Heart left ventricle (tissue), 16 donors: Measurements from ENCODE around the gene PCNX1. TPM values are rescaled to one million over a fixed set of nuclear protein-coding genes. Genes with fewer than 3 reads are reported as not detected.
A peak's percentile ranks its signal among the peaks of the same experiment; 100 is the strongest.

ENCODE experiments used
- ATAC-seq, 4 donors: fragments of 200-7000 bp; cut with Tn5 transposase; one replicate each; pipeline ENCODE4 v1.9.1; 2020 to 2022; ENCODE audit warnings: moderate library complexity in 4 of 4, mild to moderate bottlenecking in 3 of 4, moderate number of reproducible peaks in 1 of 4
- DNase-seq, 5 donors: peaks; one replicate each; pipeline ENCODE4 v3.0.0-alpha.2; 2020
- H3K27ac ChIP-seq, 12 donors: fragments of 200-600 bp; sonication (generic) in 4 of 12; one replicate each; pipeline versions ENCODE4 v1.5.0 to v1.8.0; 2016 to 2022; ENCODE audit warnings: mild to moderate bottlenecking in 2 of 12
- H3K27me3 ChIP-seq, 9 donors: fragments of 200-600 bp; sonication (generic) in 2 of 9; one replicate each; pipeline versions ENCODE4 v1.5.1 to v1.8.0; 2016 to 2022; ENCODE audit warnings: mild to moderate bottlenecking in 3 of 9
- H3K36me3 ChIP-seq, 9 donors: fragments of 200-600 bp; sonication (generic) in 2 of 9; one replicate each; pipeline versions ENCODE4 v1.5.0 to v1.8.0; 2018 to 2022; ENCODE audit warnings: mild to moderate bottlenecking in 2 of 9
- H3K4me1 ChIP-seq, 12 donors: fragments of 200-600 bp; sonication (generic) in 4 of 12; one replicate each; pipeline versions ENCODE4 v1.5.0 to v1.8.0; 2016 to 2022; ENCODE audit warnings: mild to moderate bottlenecking in 3 of 12
- H3K4me3 ChIP-seq, 12 donors: fragments of 200-600 bp; sonication (generic) in 4 of 12; one replicate each; pipeline versions ENCODE4 v1.5.0 to v1.8.0; 2017 to 2022; ENCODE audit warnings: mild to moderate bottlenecking in 9 of 12, moderate library complexity in 4 of 12
- H3K9me3 ChIP-seq, 12 donors: fragments of 200-600 bp; sonication (generic) in 4 of 12; one replicate each; pipeline versions ENCODE4 v1.5.0 to v1.8.0; 2016 to 2022; ENCODE audit warnings: mild to moderate bottlenecking in 1 of 12
- POLR2A ChIP-seq, 2 donors: fragments of 450-650 bp; IDR thresholded peaks; one replicate each; pipeline ENCODE4 v1.6.1; 2017; ENCODE audit warnings: antibody characterized with exemption in 2 of 2, mild to moderate bottlenecking in 2 of 2, moderate library complexity in 2 of 2
- WGBS, 4 donors: extraction: QIAGEN DNeasy Blood & Tissue Kit in 2 of 4; methylation state at CpG; one replicate each; pipeline versions ENCODE4 v1.1.5 to v1.1.7; 2013 to 2018; 5-methylcytosine and 5-hydroxymethylcytosine counted together
- intact Hi-C, 10 donors: fragments of 100-400 bp; cut with DNase I; formaldehyde crosslinking; loops; one replicate each; pipeline versions ENCODE4 v1.11.1 to v1.14.2; 2022
- polyA plus RNA-seq, 2 donors: library from polyadenylated mRNA; stranded (reverse); fragments of 200-250 nt; gene quantifications; one replicate each; pipeline ENCODE4 v1.2.3, GENCODE V29; 2013
- total RNA-seq, 9 donors: library from RNA; depleted of rRNA in 2 of 9; stranded (reverse); fragments of >200 nt in 2 of 9; fragmentation: NEBNext Ultra II Directional in 3 of 9; extraction: Animal tissue kit (Norgen Biotek cat#: 25700) in 3 of 9; gene quantifications; one replicate each; pipeline versions ENCODE4 v1.1.0 to v1.2.4, GENCODE V29; 2016 to 2023
- TF ChIP-seq, protein P1 (sequence below), 12 donors: fragments of 200-600 bp; sonication (generic) in 4 of 12; IDR thresholded peaks; one replicate each; pipeline versions ENCODE4 v1.5.0 to v1.8.0; 2018 to 2022; ENCODE audit warnings: antibody characterized with exemption in 12 of 12, mild to moderate bottlenecking in 5 of 12
- donor health status: ischemic (EF 13 %, LVEDD 7.1; RV severe dilation, severe dysfunction).
- donor health status: healthy with polysubstance abuse.
- donor health status: DM: no; HTN: yes; CAD: no.
- donor health status: DM: no; HTN: no; CAD: no.
- donor health status: ischemic (EF 25% LVEDD 6.9; RV normal size, moderate dysfunction).
- donor health status: ischemic (EF 25% LVEDD 5.7; RV mildly dilated, moderate dysfunction).
- donor health status: healthy.
- donor health status: DM: yes; HTN: yes; CAD: no.
- donor health status: ischemic (EF 35%, LVEDD 5.7; RV mildly dilated, moderate dysfunction).
- donor health status: nonischemic (EF 11% LVEDD 7.7; RV severe dilation, severe dysfunction).
- donor health status: DM: yes; HTN: yes; CAD: no.
- donor health status: PGD.
- donor health status: ischemic (EF 29% LVEDD 5.4; RV normal size, mild dysfunction).
- donor health status: nonischemic (EF 23%, LVEDD 6.1; RV moderate dilation, normal function).

PCNX1 gene
- total and polyA plus RNA-seq, 11 donors: 6.1 to 64.7 (median 52.7) TPM

DNA sequence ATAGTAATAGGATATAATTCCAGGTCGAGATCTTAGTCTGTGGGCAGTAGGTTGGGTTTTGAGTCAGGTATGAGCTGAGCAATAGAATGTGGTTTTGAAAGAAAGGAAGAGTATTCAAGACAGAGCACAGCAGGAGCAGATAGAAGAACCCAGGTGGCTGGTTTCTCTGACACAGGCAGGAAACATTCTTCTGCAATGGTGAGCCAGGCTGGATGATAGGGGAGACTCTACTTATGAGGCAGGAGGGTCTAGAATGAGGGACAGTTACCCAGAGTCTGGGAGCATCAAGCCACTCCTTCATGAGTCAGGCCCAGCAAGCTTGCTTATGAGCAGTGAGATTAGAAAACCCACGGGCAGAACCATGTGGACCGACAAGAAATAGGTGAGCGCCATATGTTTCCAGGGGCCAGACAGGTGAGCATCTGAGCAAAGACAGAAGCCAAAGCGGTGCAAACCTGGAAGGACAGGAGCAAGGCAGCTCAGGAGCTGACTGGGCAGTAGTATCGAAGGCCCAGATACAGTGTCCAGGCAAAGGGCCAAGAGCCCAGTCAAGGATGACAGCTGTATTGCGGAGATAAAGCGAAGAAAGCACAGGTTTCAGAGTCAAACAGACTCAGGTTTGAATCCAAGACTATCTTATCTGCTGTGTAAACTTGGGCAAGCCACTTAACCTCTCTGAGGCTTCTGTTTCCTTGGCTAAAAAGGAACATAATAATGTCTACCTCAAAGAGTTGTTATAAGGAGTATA, 22.5 kb upstream of the PCNX1 start:
- no peak overlapping the region for H3K4me3 ChIP-seq
- H3K9me3 ChIP-seq: no peaks in the 10 kb centered on the region
- DNase-seq: no peak
- peaks cover 0 to 82% (median 0%) of the 10 kb centered on the region in 12 donors for H3K4me1 ChIP-seq
- no peak for ATAC-seq
- intact Hi-C loops: no loop called here
- no peaks in the 10 kb centered on the region for H3K27me3 ChIP-seq
- 85 to 93% (median 92%) methylated on average over 8 of the region's 8 CpGs for WGBS, 4 donors
- H3K36me3 ChIP-seq: no peaks in the 10 kb centered on the region
- TF ChIP-seq POLR2A (IDR thresholded peaks at IDR 0.05): no peak
- TF ChIP-seq, protein P1, sequence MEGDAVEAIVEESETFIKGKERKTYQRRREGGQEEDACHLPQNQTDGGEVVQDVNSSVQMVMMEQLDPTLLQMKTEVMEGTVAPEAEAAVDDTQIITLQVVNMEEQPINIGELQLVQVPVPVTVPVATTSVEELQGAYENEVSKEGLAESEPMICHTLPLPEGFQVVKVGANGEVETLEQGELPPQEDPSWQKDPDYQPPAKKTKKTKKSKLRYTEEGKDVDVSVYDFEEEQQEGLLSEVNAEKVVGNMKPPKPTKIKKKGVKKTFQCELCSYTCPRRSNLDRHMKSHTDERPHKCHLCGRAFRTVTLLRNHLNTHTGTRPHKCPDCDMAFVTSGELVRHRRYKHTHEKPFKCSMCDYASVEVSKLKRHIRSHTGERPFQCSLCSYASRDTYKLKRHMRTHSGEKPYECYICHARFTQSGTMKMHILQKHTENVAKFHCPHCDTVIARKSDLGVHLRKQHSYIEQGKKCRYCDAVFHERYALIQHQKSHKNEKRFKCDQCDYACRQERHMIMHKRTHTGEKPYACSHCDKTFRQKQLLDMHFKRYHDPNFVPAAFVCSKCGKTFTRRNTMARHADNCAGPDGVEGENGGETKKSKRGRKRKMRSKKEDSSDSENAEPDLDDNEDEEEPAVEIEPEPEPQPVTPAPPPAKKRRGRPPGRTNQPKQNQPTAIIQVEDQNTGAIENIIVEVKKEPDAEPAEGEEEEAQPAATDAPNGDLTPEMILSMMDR (IDR thresholded peaks at IDR 0.05): no peak
- H3K27ac ChIP-seq: no peak overlapping the region

DNA sequence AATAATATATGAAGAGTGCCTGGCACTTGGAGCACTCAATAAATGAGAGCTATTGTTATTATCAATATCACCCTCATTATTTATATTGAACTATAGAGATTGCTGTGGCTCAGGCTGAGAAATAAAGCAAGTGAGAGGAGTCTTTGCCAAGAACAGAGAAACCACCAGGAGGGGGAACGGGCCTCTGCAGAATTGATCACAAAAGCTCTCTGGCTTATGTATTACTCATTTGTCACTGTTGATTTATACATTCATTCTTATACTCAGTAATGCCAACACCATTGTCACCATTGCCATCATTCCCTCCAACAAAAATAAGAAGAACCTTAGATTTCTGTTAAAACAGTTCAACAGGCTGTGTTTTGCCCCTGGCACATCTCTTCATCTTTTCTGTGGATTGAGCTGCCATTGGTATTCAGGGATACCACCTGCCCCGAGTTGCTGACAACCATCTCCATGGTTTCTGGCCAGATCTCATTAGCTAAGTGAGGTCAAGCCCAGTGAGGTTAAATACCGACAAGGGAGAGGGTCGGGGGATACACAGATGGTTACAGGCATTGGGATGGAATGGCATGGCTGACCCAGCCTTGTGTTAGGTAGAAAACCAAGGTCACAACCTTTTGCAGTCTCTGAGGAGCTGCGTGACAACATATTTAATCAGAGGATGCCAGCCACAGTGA, 21.8 kb upstream of the PCNX1 start:
- Histone ChIP-seq H3K4me3 (no peak overlapping the region), H3K27ac (peak overlapping the region in 1 of 12 donors; percentile 87), H3K36me3 (no peaks in the 10 kb centered on the region), H3K4me1 (peaks cover 0 to 82% (median 0%) of the 10 kb centered on the region in 12 donors), H3K9me3 (no peaks in the 10 kb centered on the region), H3K27me3 (no peaks in the 10 kb centered on the region)
- ATAC-seq (no peak), DNase-seq (no peak)
- TF ChIP-seq, protein P1 (IDR thresholded peaks at IDR 0.05): no peak
- no peak for TF ChIP-seq POLR2A (IDR thresholded peaks at IDR 0.05)
- WGBS, 4 donors: 81 to 92% (median 84%) methylated on average over 5 of the region's 5 CpGs
- intact Hi-C loops: no loop called here

DNA sequence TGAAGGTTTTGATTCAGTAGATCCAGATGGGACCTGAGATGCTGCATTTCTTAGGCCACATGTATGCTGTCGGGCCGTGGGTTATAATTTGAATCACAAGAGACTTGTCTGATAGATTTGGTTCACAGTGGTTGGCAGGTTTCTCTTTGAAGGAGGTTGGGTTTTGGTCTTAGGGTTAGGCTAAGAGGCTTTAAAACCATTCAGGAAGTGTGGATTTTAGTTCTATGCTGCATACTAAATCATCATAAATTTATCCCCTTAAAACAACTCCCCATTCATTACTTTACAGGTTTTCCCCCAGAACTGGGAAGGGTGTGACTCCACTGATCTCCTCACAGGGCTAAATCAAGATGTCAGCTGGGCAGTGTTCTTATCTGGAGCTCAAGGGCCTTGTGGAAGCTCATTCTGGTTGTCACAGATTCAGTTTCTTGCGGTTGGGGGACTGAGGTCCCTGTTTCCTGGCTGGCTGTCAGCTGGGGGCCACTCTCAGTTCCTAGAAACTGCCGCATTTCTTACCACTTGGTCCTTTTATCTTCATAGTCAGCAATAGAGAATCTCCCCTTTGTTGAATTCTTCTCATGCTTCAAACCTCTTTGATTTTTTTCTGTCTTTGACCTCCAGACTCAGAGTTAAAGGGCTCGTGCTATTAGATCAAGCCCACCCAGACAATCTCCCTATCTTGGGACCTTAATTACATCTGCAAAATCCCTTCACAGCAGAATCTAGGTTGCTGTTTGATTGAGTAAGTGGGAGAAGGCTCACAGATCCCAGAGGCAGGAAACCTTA, 20.6 kb upstream of the PCNX1 start:
- WGBS, 4 donors: 63 to 78% (median 74%) methylated on average over 5 of the region's 5 CpGs
- Histone ChIP-seq H3K9me3 (no peaks in the 10 kb centered on the region), H3K4me3 (peak overlapping the region in 1 of 12 donors; percentile 8), H3K27me3 (no peaks in the 10 kb centered on the region), H3K36me3 (no peaks in the 10 kb centered on the region), H3K4me1 (peaks cover 0 to 86% (median 1%) of the 10 kb centered on the region in 12 donors), H3K27ac (peak overlapping the region in 1 of 12 donors; percentile 87)
- DNase-seq: peak in 1 of 5 donors; percentile 29
- intact Hi-C loops: no loop called here
- ATAC-seq: peak in 1 of 4 donors; percentile 23
- TF ChIP-seq, protein P1 (IDR thresholded peaks at IDR 0.05): no peak
- TF ChIP-seq POLR2A (IDR thresholded peaks at IDR 0.05): no peak
